Endometrial microvascular endothelial cells (primary cell): ENCODE measurements around the gene SSTR1. TPM values are rescaled to one million over a fixed set of nuclear protein-coding genes. Genes with fewer than 3 reads are reported as not detected.

ENCODE experiments used
- in situ Hi-C: cut with HindIII; loops from 2 replicates; pipeline ENCODE4 v1.10.0; 2017; ENCODE audit warnings: low sequenced_read_pairs, low pct_unique_long_range_greater_than_20kb; ENCODE audit errors: inconsistent ontology term
- total RNA-seq: library from RNA; depleted of rRNA; stranded (reverse); fragments of >200 nt; gene quantifications from one replicate; pipeline ENCODE4 v1.2.3, GENCODE V29; 2015; ENCODE audit errors: inconsistent ontology term

The SSTR1 gene
- total RNA-seq, 1 donor from 2014 or later = 0.28 TPM

DNA sequence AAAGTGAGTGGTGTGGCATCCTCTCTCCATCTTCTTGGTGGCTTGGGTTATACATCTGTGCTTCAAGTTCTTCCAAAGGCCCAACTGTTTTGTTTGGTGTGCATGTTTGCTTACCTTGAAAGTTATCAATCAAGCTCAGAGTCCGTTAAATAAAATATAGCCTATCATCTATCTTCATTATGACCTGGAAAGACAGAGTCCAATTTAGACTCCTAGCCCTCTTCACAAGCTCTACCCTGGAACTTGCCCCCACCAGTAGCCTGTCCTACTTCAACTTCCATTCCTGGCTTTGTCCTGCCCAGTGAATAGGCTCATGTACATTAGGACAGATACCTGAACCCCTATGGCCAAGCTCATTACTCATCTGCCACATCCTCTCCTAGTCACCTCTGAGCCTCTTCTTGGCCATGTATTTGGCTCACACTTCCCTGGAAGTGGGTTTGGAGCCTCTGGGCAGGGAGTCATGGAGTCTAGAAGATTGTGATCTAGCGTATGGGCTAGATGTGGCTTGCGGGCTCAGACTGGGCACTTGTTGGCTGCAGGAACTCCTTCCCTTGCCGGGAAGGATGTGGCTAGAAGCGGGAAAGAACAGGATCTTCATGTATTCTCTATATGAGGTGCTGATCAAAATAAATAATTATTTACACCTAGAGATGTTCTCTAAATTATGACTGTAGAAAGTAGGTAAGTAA, 6.4 kb upstream of the SSTR1 start:
- in situ Hi-C loops = no loop called here

GRCh38 chr14:38202444-38203191, 5.1 kb upstream of the SSTR1 start:
- in situ Hi-C loops = no loop called here

- in situ Hi-C loops = no loop called here
Measured at GRCh38 chr14:38203929-38204718, 3.6 kb upstream of the SSTR1 start.

DNA sequence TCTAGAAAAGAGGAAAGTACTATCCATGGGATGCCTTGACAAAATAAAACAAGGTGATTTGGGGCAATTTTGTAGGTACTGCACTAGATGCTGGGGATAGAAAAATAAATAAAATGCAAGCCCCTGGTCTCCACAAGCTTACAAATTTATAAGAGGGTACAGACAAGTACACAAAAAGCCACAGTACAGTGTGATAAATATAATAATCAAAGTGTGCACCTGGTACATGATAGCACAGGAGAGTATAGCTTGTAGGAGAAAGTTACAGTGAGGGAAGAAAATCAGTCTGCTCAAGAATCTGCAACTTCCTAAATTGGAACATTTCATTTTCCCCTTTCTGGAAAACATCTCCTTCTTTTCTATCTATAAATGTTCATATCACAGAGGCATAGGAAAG, 3.0 kb upstream of the SSTR1 start:
- in situ Hi-C loops = no loop called here

DNA sequence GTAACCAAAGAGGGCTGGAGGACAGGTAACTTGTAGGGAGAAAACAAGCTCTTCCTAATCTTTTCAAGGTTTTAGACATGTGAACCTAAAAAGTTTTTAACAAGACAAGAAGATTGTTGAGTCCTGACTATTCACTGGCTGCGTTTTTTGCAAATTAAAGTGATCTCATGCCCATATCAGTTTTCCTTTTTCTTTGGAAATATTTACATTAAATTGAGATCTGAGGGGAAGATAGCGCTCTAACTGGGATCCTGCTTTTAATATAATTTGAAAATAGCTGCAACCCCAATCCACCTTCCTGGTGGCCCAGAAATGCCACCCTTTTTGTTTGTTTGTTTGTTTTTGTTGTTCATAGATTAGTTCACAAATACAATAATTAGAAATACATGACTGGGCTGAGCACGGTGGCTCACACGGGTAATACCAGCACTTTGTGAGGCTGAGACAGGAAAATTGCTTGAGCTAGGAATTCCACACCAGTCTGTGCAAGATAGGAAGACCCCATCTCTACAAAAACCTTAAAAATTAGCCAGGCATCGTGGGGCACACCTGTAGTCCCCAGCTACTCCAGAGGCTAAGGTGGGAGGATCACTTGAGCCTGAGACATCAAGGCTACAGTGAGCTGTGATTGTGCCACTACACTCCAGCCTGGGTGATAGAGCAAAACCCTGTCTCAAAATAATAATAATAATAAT, 2.4 kb upstream of the SSTR1 start:
- in situ Hi-C loops = no loop called here

DNA sequence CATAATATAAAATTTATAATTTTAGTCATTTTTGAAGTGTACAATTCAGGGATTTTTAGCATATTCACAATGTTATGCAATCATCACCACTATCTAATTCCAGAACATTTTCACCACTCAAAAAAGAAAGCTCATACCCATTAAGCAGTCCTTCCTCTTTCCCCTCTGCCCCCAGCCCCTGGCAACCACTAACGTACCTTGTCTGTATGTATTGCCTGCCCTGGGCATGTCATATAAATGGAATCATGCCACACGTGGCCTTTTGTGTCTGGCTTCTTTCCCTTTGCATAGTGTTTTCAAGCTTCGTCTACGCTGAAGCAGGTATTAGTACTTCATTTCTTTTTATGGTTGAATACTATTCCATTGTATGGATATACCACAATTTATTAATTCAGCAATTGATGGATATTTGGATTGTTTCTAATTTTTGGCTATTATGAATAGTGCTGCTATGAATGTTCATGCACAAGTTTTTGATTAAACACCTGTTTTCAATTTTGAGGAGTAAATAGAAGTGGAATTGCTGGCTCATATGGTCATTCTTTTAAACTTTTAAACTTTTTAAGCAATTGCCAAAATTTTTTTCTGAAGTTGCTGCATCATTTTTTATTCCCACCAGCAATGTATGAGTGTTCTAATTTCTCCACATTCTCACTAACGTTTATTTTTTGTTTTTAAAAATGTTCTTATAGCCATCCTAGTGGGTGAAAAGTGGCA, 1.6 kb upstream of the SSTR1 start:
- in situ Hi-C loops = no loop called here

DNA sequence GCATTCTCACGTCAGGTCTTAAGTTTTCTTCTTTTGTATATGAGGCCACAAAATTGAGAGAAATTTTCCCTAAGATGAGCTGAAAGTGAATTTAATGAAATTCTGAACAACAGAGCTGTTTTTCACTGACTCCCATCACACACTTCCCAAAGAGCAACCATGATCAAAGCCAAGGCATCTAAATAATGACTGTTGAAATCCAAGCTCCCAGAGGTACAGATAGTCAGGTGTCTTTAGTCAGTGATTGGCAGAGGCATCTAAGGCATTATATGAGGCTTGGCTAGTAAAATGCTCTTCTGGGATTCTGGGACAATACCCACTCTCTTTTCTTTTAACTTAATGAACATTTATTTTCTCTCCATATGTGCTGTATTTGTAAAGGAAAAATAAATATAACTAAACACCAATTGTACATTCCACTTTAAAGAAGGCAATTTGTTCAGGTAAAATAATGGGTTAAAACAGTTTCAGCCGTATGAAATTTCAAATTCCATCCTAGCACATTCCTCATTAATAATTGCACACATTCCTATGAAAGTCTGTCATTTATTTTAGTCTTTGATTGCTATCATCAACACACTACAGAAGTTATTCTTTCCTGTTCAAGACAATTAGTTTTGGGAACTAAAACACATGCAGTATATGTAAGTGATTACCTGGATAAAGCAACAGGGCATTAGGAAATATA, 871 bp upstream of the SSTR1 start:
- in situ Hi-C loops = no loop called here

DNA sequence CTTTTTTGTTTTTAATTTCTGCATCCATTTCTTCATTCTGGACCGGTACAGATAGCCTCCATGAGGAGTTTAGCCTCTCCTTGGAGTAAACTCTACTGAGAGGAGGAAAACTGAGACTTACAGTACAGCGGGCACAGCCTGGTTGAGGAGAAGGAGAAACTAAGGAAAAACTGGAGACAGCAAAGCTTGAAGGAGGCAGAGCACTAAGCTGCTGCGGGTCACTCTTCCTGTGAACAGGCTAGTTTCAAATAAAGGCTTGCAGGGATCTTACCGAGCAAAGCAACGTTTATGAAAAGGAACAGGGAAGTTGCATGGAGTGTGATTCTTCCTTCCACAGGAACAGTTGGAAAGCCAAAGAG, 348 bp upstream of the SSTR1 start:
- in situ Hi-C loops = no loop called here

GRCh38 chr14:38208618-38209562, 1.2 kb downstream of the SSTR1 start:
- in situ Hi-C loops = no loop called here

GRCh38 chr14:38209572-38210557, 2.2 kb downstream of the SSTR1 start:
- in situ Hi-C loops = no loop called here

DNA sequence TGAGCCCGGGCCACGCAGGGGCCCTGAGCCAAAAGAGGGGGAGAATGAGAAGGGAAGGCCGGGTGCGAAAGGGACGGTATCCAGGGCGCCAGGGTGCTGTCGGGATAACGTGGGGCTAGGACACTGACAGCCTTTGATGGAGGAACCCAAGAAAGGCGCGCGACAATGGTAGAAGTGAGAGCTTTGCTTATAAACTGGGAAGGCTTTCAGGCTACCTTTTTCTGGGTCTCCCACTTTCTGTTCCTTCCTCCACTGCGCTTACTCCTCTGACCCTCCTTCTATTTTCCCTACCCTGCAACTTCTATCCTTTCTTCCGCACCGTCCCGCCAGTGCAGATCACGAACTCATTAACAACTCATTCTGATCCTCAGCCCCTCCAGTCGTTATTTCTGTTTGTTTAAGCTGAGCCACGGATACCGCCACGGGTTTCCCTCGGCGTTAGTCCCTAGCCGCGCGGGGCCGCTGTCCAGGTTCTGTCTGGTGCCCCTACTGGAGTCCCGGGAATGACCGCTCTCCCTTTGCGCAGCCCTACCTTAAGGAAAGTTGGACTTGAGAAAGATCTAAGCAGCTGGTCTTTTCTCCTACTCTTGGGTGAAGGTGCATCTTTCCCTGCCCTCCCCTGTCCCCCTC, 3.0 kb downstream of the SSTR1 start:
- in situ Hi-C loops = no loop called here

DNA sequence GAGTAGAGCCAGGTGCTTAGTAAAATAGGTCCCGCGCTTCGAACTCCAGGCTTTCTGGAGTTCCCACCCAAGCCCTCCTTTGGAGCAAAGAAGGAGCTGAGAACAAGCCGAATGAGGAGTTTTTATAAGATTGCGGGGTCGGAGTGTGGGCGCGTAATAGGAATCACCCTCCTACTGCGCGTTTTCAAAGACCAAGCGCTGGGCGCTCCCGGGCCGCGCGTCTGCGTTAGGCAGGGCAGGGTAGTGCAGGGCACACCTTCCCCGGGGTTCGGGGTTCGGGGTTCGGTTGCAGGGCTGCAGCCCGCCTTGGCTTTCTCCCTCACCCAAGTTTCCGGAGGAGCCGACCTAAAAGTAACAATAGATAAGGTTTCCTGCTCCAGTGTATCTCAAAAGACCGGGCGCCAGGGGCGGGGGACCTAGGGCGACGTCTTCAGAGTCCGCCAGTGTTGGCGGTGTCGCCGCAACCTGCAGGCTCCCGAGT, 3.6 kb downstream of the SSTR1 start:
- in situ Hi-C loops = no loop called here

GRCh38 chr14:38212111-38212510, 4.4 kb downstream of the SSTR1 start:
- in situ Hi-C loops = no loop called here

DNA sequence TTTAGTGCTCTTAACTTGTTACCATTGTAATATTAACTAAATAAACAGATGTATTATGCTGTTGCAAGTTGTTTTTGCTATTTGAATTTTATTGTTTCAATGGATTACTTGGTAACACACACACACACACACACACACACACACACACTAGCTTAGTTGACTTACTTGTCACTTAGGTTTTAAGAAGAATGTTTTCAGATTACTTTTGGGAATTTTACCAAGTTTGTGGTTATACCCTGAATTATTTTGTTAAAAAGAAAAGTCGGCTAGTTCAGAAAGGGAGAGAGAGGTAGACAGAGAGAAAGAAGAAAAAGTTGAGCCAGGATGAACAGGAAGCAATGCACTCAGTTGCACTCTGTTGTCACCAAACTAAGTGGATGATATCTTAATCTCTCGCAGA, 5.3 kb downstream of the SSTR1 start:
- in situ Hi-C loops = no loop called here

DNA sequence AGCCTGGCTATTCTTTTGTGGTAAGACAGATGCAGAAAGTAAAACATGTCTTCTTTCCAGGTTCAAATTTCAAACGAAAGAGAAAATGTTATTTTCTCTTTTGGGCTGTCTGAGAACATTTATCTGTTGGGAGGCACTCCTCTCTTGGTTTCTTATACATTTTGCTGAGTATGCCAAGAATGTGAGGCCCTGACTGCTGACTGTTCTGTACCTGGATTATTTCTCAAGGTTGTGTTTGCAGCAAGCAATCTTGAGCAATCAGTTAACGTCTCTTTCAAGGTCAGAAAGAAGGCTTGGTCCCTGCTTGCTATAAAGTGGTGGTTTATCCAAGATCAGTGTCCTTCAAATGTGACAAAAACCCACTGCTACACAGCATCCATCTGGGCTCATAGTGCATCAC, 9.8 kb downstream of the SSTR1 start:
- in situ Hi-C loops = no loop called here

- in situ Hi-C loops = no loop called here
Measured at GRCh38 chr14:38221077-38221476, 13.4 kb downstream of the SSTR1 start.
